Activated CD4-positive, alpha-beta T cell treated with anti-CD3 and anti-CD28 coated beads, Interleukin-2, amount 10 ng/mL, durations not matched to agents 24 days and 14 days (primary cell): Measurements from ENCODE around the gene DDRGK1. TPM values are rescaled to one million over a fixed set of nuclear protein-coding genes. Genes with fewer than 3 reads are reported as not detected.

Experiments used
- DNase-seq: peaks from one replicate; pipeline ENCODE4 v3.0.0; 2022
- H3K27ac Mint-ChIP-seq: one replicate; pipeline ENCODE4 v1.8.0; 2022; ENCODE audit warnings: mild to moderate bottlenecking, mixed read lengths
- H3K27me3 Mint-ChIP-seq: one replicate; pipeline ENCODE4 v1.8.0; 2022; ENCODE audit warnings: mixed read lengths
- H3K36me3 Mint-ChIP-seq: one replicate; pipeline ENCODE4 v1.8.0; 2022; ENCODE audit warnings: low read depth, mild to moderate bottlenecking, mixed read lengths
- H3K4me1 Mint-ChIP-seq: one replicate; pipeline ENCODE4 v1.8.0; 2021; ENCODE audit warnings: mixed read lengths
- H3K4me3 Mint-ChIP-seq: one replicate; pipeline ENCODE4 v1.8.0; 2022; ENCODE audit warnings: mild to moderate bottlenecking, moderate library complexity, mixed read lengths
- H3K9me3 Mint-ChIP-seq: one replicate; pipeline ENCODE4 v1.8.0; 2021; ENCODE audit warnings: mixed read lengths
- intact Hi-C: fragments of 100-400 bp; cut with micrococcal nuclease; formaldehyde crosslinking; loops from one replicate; pipeline ENCODE4 v1.15.1; 2023
- total RNA-seq: library from RNA; stranded (reverse); gene quantifications from 2 replicates; pipeline ENCODE4 v1.2.3, GENCODE V29; 2022

DDRGK1 gene
- total RNA-seq, 1 donor from 2014 or later: 70.0 TPM

- Mint-ChIP-seq H3K4me3 (no peak overlapping the region), H3K36me3 (peaks cover 3% of the 10 kb centered on the region), H3K4me1 (no peaks in the 10 kb centered on the region), H3K27ac (no peak overlapping the region), H3K9me3 (no peaks in the 10 kb centered on the region), H3K27me3 (no peaks in the 10 kb centered on the region)
- DNase-seq: no peak
- intact Hi-C loops: no loop called here
Measured at GRCh38 chr20:3229158-3229557, 24.7 kb upstream of the DDRGK1 start.

- DNase-seq: no peak
- H3K4me3 Mint-ChIP-seq: no peak overlapping the region
- H3K9me3 Mint-ChIP-seq: no peaks in the 10 kb centered on the region
- intact Hi-C loops: no loop called here
- H3K27me3 Mint-ChIP-seq: no peaks in the 10 kb centered on the region
- peaks cover 3% of the 10 kb centered on the region for H3K36me3 Mint-ChIP-seq
- no peak overlapping the region for H3K27ac Mint-ChIP-seq
- H3K4me1 Mint-ChIP-seq: no peaks in the 10 kb centered on the region
Measured at GRCh38 chr20:3228750-3229032, 24.2 kb upstream of the DDRGK1 start.

- intact Hi-C loops: no loop called here
- no peak overlapping the region for H3K4me3 Mint-ChIP-seq
- no peaks in the 10 kb centered on the region for H3K9me3 Mint-ChIP-seq
- no peaks in the 10 kb centered on the region for H3K27me3 Mint-ChIP-seq
- H3K36me3 Mint-ChIP-seq: peaks cover 6% of the 10 kb centered on the region
- peaks cover 2% of the 10 kb centered on the region for H3K4me1 Mint-ChIP-seq
- H3K27ac Mint-ChIP-seq: no peak overlapping the region
- DNase-seq: no peak
Measured at GRCh38 chr20:3227936-3228749, 23.7 kb upstream of the DDRGK1 start.

DNA sequence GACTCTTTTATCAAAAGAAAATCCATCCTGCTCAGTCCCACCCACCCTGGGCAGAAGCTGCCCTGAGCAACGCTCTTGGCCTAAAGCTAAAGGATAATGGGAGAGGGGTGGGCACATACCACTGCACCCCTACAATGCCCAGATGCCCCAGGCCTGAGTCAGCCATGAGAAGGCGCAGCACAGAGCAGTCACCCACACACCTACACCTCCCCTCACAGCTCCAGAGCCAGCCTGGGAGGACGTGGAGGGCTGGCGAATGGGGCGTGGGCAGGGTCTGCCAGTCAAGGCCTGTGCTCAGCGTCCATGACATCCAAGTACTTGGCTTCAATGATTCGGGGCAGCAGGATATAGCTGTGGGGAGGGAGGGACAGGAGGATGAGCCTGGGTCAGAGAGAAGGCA, 23.0 kb upstream of the DDRGK1 start:
- Mint-ChIP-seq H3K9me3 (no peaks in the 10 kb centered on the region), H3K36me3 (peaks cover 6% of the 10 kb centered on the region), H3K4me1 (peaks cover 7% of the 10 kb centered on the region), H3K27me3 (no peaks in the 10 kb centered on the region), H3K27ac (no peak overlapping the region), H3K4me3 (no peak overlapping the region)
- no peak for DNase-seq
- intact Hi-C loops: no loop called here

- Mint-ChIP-seq H3K27ac (no peak overlapping the region), H3K27me3 (no peaks in the 10 kb centered on the region), H3K9me3 (no peaks in the 10 kb centered on the region), H3K36me3 (peaks cover 6% of the 10 kb centered on the region), H3K4me1 (peaks cover 7% of the 10 kb centered on the region), H3K4me3 (no peak overlapping the region)
- intact Hi-C loops: no loop called here
- DNase-seq: no peak
Measured at GRCh38 chr20:3226864-3227263, 22.4 kb upstream of the DDRGK1 start.

DNA sequence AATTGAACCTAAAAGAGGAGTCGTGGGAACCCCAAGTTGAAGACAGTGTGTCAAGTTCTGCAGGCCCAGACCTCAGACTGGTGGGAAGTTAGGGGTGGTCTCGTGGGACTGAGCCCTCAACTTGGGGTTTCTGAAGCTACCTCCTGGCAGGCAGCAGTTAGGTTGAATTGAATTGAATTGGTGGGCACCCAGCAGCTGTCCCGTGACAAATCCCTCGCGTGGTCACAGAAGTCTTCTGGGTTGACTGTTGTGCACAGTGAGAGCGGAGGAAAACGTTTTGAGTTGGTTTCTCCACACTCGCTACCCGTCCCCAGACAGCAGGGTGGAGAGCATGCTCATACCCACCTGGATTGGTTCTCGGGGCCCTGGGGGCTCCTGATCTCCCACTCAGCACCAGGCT, 21.6 kb upstream of the DDRGK1 start:
- no peak overlapping the region for H3K4me3 Mint-ChIP-seq
- no peaks in the 10 kb centered on the region for H3K27me3 Mint-ChIP-seq
- DNase-seq: no peak
- no peaks in the 10 kb centered on the region for H3K9me3 Mint-ChIP-seq
- H3K4me1 Mint-ChIP-seq: peaks cover 7% of the 10 kb centered on the region
- no peak overlapping the region for H3K27ac Mint-ChIP-seq
- peaks cover 13% of the 10 kb centered on the region for H3K36me3 Mint-ChIP-seq
- intact Hi-C loops: no loop called here

GRCh38 chr20:3224681-3225421, 20.4 kb upstream of the DDRGK1 start:
- no peaks in the 10 kb centered on the region for H3K9me3 Mint-ChIP-seq
- H3K4me1 Mint-ChIP-seq: peaks cover 7% of the 10 kb centered on the region
- DNase-seq: no peak
- H3K36me3 Mint-ChIP-seq: peaks cover 22% of the 10 kb centered on the region
- intact Hi-C loops: no loop called here
- H3K27ac Mint-ChIP-seq: no peak overlapping the region
- H3K4me3 Mint-ChIP-seq: no peak overlapping the region
- H3K27me3 Mint-ChIP-seq: no peaks in the 10 kb centered on the region

GRCh38 chr20:3223994-3224680, 19.7 kb upstream of the DDRGK1 start:
- Mint-ChIP-seq H3K36me3 (peaks cover 22% of the 10 kb centered on the region), H3K27ac (no peak overlapping the region), H3K9me3 (no peaks in the 10 kb centered on the region), H3K27me3 (no peaks in the 10 kb centered on the region), H3K4me3 (no peak overlapping the region), H3K4me1 (peaks cover 7% of the 10 kb centered on the region)
- DNase-seq: no peak
- intact Hi-C loops: no loop called here

DNA sequence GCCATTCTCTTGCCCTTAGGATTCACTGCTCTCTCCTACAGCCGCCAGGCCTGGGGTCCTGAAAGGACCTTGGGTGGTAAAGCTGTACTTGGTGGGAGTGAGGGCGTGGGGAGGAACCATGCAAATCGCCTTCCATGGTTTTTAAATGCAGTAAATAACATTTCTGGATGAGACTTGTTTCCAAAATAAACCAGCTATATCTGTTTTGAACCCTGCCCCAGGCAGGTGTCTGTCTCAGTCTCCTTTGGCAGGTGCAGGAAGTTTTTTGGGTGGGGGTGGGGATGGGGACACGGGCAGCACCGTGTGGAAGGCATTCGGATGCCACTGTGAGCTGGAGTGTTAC, 19.1 kb upstream of the DDRGK1 start:
- Mint-ChIP-seq H3K36me3 (peaks cover 23% of the 10 kb centered on the region), H3K4me1 (peaks cover 7% of the 10 kb centered on the region), H3K27me3 (no peaks in the 10 kb centered on the region), H3K4me3 (no peak overlapping the region), H3K27ac (no peak overlapping the region), H3K9me3 (no peaks in the 10 kb centered on the region)
- intact Hi-C loops: no loop called here
- DNase-seq: no peak

- Mint-ChIP-seq H3K4me3 (no peak overlapping the region), H3K36me3 (peaks cover 26% of the 10 kb centered on the region), H3K27me3 (no peaks in the 10 kb centered on the region), H3K9me3 (no peaks in the 10 kb centered on the region), H3K27ac (peak overlapping the region; percentile 19), H3K4me1 (peaks cover 7% of the 10 kb centered on the region)
- peak; percentile 75 for DNase-seq
- intact Hi-C loops: no loop called here
Measured at GRCh38 chr20:3222635-3223600, 18.4 kb upstream of the DDRGK1 start.

DNA sequence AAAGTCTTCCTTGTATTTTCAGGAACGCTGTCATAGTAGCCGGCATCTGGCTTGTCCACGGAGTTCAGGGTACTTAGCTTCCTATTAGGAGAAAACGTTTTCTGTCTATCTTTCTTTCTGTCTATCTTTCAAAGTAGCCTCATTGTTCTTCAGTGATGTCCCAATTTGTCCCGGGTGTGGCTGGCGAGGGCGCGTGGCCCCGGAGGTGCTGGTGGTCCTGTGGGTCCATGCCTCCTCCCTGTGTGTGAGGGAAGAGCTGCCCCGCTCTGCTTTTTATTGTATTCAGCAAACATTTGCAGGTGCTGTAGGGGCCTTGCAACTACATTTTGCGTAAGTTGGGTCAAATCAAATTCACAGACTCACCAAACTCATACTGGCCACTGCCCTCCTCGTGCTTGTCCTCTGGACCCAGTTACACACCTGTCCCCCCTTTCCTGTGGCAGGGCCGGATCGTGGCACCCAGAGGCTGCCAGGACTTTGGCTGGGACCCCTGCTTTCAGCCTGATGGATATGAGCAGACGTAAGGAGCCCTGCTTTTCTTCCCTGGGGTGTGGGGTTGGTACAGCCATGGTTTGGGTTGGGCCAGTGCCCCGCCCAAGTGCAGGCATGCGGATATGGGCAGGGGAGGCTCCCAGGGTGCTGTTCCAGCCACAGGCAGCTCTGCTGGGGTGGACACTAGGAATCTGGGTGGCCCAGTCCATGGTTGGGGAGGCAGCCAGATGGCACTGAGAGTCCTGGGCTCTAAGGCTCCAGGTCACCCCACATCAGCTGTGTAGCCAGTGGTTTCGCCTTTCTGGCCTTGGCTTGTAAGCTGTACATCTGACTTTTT, 17.1 kb upstream of the DDRGK1 start:
- no peak for DNase-seq
- H3K4me3 Mint-ChIP-seq: no peak overlapping the region
- intact Hi-C loops: no loop called here
- H3K4me1 Mint-ChIP-seq: peaks cover 7% of the 10 kb centered on the region
- no peak overlapping the region for H3K27ac Mint-ChIP-seq
- H3K9me3 Mint-ChIP-seq: no peaks in the 10 kb centered on the region
- no peaks in the 10 kb centered on the region for H3K27me3 Mint-ChIP-seq
- H3K36me3 Mint-ChIP-seq: peaks cover 27% of the 10 kb centered on the region

GRCh38 chr20:3218307-3218988, 14.0 kb upstream of the DDRGK1 start:
- DNase-seq: peak; percentile 93
- H3K36me3 Mint-ChIP-seq: peaks cover 41% of the 10 kb centered on the region
- peaks cover 5% of the 10 kb centered on the region for H3K4me1 Mint-ChIP-seq
- no peak overlapping the region for H3K4me3 Mint-ChIP-seq
- H3K9me3 Mint-ChIP-seq: no peaks in the 10 kb centered on the region
- intact Hi-C loops: loop anchor here (1.0 to 2.0 kb wide), 3 partner anchors 58 to 98 kb away; no protein-coding TSS in a partner anchor
- H3K27me3 Mint-ChIP-seq: no peaks in the 10 kb centered on the region
- H3K27ac Mint-ChIP-seq: no peak overlapping the region
